Uterus (tissue), 2 donors: Measurements from ENCODE around the gene POLR3B.

Experiments used
- POLR2A ChIP-seq, 2 donors: fragments of 450-650 bp; IDR thresholded peaks; one replicate each; pipeline ENCODE4 v1.6.1; 2016; ENCODE audit warnings: antibody characterized with exemption in 2 of 2, mild to moderate bottlenecking in 1 of 2, moderate library complexity in 1 of 2
- TF ChIP-seq, protein P1 (sequence below), 4 experiments: fragments of 200-600 bp in 2 of 4; fragments of 450-650 bp in 2 of 4; sonication (generic) in 2 of 4; IDR thresholded peaks; one replicate each; pipeline ENCODE4 v1.5.1; 2016 to 2019; ENCODE audit warnings: antibody characterized with exemption in 4 of 4, mild to moderate bottlenecking in 2 of 4, moderate library complexity in 1 of 4

DNA sequence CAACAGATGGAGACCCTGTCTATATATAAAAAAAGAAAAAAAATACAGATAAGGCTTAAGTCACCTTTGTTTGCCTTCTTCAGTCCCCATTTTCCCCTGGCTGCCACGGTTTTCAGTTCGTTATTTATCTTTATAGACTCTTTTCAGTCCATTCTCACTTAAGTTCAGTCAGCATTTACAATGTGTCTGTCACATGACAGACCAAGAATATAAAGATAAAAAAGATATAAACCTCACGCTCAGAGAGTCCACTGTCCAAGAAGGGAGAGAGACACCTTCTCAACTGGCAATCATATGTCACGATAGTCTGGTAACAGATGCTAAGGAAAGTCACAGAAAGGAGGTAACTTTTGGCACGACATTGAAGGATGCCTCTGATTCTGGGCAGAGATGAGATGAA is 13.4 kb upstream of the POLR3B start:
- no peak for TF ChIP-seq POLR2A (IDR thresholded peaks at IDR 0.05)
- TF ChIP-seq, protein P1, sequence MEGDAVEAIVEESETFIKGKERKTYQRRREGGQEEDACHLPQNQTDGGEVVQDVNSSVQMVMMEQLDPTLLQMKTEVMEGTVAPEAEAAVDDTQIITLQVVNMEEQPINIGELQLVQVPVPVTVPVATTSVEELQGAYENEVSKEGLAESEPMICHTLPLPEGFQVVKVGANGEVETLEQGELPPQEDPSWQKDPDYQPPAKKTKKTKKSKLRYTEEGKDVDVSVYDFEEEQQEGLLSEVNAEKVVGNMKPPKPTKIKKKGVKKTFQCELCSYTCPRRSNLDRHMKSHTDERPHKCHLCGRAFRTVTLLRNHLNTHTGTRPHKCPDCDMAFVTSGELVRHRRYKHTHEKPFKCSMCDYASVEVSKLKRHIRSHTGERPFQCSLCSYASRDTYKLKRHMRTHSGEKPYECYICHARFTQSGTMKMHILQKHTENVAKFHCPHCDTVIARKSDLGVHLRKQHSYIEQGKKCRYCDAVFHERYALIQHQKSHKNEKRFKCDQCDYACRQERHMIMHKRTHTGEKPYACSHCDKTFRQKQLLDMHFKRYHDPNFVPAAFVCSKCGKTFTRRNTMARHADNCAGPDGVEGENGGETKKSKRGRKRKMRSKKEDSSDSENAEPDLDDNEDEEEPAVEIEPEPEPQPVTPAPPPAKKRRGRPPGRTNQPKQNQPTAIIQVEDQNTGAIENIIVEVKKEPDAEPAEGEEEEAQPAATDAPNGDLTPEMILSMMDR (IDR thresholded peaks at IDR 0.05) = no peak
